ENCODE results near the gene PAAF1.

DNA sequence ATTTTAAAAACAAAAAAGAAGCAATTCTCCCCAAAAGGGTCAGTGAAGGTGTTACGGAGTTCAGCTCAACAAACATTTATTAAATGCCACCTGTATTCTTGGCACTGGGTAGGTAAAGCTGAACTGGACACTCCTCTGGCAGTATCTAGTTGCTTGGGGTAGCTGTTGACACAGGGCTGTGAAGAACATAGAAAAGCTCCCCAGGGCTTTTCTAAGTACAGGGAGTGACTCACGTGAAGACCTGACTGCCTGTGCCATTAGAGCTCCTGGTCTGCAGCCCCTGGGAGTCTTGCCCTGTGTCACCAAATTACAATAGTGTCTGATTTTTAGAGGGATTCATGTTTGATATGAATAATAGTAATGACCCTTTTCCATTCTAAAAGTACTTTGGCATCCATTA is 43.7 kb upstream of the PAAF1 start:
- TF ChIP-seq EZH2phosphoT487 (IDR thresholded peaks at IDR 0.05; ENCODE audit: insufficient read depth, low read depth): no peak
- no peak for TF ChIP-seq EZH2 (IDR thresholded peaks at IDR 0.05; ENCODE audit: insufficient read depth, poor library complexity, severe bottlenecking)
